NK-92 (cell line): ENCODE results near the gene SSUH2.
"Not testable (repeated sequence)": the region's sequence is repeated elsewhere in the genome, so short reads cannot be mapped to it uniquely, and the experiment has no call there.

Source experiments
- DNase-seq: peaks from one replicate; lab custom pipeline; 2025; ENCODE audit not compliant: unreplicated experiment; lab: John Stamatoyannopoulos, UW

Gene SSUH2

DNA sequence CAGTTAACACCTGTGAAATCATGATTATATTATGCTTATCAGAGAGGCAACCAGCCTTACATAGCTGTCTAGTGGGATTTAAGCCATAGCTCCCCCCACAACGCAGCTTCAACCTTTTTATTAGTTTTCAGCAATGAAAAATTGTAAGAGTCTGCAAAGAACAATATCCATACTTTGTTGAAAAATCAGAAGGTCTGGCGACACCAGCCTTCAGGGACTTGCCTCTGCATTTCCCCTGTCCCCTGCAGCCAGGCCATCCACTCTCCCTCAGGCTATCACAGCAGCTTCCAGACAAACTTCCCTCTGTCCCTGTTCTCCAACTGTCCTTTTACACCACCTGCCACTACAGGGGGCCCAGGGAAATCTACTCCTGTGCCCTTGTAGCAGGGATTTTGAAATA is 59.9 kb downstream of the SSUH2 start:
- DNase-seq: no peak

DNA sequence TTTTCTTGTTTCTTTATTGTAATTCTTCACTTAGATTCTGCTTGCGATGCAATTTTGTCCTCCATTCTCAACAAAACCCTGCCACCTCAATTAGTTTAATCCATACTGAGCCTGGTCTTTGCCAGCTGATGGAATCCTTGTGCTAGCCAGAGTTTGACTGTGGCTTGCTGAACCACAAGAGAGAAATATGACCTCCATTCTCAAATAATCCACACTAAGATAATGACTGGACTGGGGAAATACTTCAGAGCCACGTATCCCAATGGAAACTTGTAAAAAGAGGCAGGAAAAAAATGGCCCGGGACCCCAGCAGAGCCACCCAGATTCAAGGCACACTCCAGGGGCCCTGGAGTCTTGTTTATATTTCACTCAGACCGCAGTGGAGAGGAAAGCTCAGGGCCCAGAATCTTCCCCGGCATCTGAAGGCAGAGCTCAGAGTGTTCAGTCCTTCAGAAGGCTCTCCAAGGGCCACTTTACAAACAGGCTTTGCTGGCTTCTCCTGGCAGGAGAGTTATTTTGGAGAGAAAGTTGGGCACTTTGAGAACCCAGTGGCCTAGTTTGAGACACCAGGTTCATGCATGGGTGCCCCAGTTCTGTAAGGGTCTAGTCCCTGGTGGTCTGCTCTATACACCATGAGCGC is 62.7 kb downstream of the SSUH2 start:
- DNase-seq: no peak

DNA sequence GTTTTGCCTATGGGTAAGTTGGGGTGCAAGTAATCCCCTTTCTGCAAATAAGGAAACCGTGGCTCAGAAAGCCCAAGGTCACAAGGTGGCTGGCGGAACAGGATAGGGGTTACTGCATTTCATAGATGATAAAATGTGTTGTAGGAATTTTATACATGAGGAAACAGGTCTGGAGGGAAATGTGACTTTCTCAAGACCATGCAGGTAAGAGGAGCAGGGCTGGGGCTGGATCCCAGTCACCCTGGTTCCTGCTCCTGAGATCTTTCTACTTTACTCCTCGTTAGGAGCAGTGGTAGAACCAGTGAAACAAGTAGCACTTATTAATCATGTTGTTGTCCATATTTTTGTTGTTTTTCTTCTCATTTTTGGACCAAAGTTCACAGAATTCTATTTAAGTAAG is 63.2 kb downstream of the SSUH2 start:
- DNase-seq: no peak

DNA sequence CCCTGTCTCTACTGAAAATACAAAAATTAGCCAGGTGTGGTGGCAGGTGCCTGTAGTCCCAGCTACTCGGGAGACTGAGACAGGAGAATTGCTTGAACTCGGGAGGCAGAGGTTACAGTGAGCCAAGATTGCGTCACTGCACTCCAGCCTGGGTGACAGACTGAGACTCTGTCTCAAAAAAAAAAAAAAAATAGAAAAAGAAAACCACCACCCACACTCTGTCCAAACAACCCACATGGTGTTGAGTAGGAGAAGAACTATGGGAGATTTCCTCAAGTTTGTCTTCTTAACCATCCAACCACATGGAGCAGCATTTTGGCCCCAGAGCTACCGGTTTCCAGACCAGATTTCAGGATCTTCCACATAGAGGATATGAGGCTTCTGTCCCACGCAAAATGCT is 64.2 kb downstream of the SSUH2 start:
- not testable (repeated sequence) for DNase-seq

DNA sequence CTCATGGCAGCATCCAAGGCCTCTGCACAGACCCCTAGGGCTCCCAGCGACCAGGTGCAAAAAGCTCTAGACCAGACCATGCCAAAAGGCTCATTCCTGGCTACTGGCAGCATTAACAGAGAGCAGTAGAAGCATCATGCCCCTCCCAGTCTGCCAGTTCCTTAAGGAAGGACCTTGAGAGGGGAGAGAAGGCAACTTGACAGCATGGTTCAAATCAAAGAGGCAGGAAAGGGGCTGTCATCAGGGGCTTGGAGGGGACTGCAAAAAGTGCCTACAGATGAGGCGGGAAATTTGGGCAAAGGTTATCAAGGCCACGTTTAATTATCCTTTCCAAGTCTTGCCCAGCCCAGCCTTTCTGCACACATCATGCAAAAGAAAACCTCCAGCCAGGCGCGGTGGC is 64.7 kb downstream of the SSUH2 start:
- DNase-seq: no peak

DNA sequence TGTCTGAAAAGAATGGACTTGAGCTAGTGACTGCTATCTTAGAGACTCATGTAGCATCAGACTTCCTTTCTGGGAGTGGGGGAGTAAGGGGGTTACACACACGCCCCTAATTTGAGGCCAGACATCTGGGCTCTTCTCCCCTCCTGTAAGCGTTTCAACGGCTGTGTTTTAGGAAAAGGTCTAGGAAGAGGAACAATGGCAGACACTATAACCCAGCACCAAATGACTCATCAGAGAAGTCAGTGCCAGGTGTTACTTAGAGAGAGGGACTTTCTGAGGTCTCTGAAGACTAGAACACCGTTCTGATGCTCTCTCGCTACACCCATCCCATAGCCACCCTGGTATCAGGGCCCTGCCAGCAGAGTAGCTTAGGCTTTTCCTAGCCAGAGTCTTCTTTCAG is 65.5 kb downstream of the SSUH2 start:
- no peak for DNase-seq

DNA sequence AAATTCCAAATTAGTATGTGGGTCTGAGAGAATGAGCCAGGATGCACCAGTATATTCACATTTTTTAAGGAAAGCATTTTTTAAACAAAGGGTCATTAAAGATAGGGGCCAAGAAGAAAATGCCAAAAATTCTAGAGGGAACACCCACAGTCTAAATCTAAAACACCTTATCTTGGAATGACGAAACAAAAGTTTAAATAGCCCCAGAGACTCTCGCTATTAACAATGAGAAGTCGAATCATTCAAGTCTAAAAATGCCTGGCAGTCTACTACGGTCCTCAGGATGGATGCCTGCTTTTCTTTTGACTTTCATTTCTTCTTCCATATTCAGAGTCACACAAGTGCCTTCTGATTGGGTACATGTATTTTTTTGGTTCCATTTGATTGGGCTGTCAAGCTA is 66.3 kb downstream of the SSUH2 start:
- DNase-seq: no peak

DNA sequence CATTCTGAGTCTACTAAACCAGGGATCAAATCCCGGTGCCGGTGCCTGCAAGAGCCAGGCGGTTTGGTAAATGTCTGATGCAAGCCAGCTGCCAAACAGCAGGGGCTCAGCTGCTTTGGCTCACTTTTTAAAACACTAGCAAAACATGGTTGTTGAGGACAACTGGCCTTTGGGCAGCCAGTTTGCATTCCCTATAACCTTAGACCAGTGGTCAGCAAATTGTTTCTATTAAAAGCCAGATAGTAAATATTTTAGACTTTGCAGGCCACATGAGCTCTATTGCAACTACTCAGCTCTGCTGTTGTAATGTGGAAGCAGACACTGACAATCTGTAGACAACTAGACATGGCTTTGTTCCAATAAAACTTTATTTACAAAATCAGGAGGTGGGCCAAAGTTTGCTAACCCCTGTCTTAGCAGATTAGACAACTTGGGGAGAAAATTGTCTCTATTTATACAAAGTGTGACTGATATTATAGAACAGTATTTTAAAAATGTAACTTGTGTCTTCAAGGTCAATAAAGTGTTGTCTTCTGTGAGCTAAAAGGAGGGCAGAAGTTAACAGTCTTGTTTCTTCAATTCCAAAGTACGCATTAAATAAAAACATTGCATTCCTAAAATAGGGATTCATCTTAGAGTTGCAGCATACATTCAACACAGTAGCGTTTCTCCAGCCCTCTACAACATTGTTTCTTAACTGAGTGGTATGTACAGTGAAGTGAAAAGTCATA is 67.6 kb downstream of the SSUH2 start:
- no peak for DNase-seq

DNA sequence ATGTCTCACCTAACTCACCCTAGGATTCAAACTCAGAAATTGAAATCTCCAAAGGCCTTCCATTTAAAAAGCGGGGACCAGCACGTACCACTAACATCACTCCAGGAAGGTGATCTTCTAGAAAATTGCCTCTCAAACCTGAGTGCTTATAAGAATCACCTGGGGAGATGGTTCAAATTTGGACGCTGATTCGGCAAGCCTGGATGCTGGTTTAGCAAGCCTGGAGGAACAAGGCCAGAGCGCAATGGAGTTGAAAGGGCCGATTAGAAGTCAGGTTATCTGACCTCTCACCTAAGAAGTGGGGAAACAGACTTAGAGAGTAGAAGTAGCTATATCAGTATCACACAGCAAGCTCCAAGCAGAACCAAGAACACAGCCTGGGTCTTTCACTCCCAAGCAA is 68.2 kb downstream of the SSUH2 start:
- DNase-seq: no peak

DNA sequence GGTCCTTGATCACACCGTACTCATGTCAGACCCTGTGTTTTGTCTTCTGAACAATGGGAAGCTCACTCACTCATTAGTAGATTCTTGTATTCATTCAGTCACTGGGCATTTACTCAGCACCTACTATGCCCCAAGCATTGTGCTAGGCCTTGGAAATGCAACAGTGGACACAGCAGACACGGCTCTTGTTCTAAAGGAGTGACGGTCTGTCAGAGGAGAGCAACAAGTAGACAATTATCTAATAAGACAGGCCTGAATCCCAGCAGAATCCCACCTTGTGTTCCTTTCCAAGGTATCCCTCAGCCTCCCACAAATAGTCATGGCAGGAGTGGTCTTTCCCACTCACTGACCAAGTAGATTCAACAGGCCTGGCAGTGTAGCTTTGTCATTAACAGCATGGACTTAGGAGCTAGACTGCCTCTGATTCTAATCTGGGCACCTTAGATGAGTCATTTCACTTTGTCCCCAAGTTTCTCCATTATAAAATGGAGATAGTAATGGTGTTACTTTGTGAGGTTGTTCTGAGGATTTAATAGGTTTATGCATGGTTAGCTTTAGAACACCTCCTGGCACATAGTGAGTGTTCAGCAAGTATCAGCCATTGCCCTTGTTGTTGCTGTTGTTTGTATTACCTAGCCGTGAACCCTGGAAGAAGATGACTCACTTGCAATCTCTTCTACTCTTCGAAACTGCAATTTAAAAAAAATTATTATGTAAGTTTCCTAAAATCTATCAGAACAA is 69.1 kb downstream of the SSUH2 start:
- DNase-seq: no peak

DNA sequence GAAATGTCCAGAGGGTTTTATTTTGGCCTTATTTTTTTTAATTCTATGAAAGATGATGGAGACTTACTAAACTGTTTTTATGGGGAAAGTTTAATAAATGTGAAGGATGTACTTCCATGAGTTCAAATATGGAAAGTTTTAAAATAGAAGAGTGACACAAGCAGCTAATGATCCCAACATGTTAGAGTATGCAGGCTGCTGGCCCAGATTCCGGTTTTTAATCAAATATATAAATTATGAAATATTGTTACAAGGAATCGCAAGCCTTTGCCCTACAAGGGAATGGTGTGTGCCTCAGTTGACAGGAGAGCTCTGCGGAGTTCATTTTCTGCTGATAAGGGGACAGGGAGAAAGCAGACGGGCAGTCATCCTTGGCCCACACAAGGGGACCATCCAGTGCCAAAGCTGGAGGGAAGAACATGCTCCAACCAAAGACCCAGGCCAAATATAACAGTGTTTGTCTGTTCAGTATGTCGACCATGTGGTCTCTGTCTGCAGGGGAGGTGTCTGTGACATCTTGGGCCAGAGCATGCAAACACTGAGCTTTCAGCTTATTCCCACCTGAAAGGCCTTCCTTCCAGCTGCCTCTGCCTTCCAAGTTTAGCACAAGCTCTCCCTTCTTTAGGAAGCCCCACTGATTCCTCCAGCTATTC is 69.8 kb downstream of the SSUH2 start:
- no peak for DNase-seq

DNA sequence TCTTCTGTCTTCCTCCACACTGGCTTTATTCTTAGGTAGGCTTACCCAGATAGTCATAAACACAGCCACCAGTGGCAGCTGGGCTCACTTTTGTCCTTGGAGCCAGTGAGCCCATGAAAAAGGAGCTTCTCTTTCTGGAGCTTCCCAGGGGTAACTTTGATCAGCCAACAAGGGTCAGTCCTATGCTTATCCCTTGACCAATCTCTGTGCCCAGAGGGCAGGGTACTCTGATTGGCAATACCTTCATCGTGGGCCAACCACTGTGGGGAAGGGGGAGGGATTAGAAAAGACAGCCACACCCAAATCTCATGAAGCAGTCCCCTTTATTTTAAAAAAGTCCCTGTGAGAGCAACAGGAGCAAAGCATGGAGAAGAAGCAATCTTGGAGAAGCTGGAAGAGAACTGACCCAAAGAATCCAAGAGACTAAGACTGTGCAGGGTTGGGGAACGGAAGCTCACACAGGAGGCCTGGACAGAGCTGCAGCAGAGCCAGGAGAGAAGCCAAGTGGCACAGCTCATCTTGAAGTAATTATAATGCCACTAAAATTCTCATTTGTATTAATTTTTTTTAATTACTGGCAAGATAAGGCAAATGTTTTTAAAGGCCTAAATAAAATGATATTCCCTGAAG is 70.4 kb downstream of the SSUH2 start:
- no peak for DNase-seq

DNA sequence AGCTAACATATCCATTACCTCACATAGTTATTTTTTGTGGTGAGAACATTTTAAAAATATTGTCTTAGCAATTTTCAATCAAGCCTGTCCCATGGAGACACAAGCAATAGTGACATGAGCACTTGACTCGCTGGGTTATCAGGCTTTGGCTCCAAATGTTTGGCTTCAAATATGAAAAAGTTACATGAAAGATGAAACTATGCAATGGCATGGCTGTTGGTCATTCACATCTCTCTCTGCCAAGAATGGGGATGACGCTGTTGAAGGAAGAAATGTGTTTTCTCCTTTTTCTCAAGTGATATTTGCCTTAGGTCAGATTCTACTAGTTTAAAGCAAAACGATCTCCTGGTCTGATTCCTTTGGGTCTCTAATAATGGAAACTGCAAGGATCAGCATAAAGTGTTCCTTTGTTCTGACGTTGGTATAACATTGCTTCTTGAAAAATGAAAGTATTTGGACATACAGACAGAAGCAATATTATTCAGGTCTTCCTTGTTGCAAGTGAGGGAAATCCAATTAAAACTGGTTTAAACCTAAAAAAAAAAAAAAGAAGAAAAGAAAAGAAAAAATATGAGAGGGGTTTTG is 71.2 kb downstream of the SSUH2 start:
- no peak for DNase-seq

DNA sequence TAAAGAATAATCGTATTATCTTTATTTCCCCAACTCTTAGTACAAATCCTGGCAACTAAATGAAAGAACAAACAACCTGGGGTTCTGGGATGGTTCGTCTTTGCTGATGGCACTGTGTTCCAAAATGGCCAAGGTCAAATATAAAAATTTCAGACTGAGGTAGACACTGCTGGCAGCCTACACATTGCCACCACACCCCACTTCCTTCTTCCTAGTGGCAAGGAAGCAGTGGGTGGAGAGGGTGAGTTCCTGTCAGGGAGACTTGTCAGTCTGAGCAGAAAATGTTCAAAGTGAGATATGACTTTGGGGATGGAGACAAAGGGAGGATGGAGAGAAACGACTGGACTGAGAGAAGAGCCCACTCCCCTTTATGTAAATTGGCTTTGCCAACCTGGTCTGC is 73.3 kb downstream of the SSUH2 start:
- DNase-seq: no peak
